PC-3 (cell line): ENCODE measurements around the gene PHLDB1.

Experiments used
- CTCF ChIP-seq: fragments of 300-600 bp; sonication (generic); conservative IDR thresholded peaks from 2 replicates; pipeline ENCODE4 v1.5.1; 2017; ENCODE audit warnings: antibody characterized with exemption, low read depth, mild to moderate bottlenecking, low read length
- EZH2 ChIP-seq: fragments of 300-600 bp; sonication (generic); IDR thresholded peaks from one replicate; pipeline ENCODE4 v1.6.1; 2017; ENCODE audit warnings: antibody characterized with exemption, mild to moderate bottlenecking, low read length; ENCODE audit not compliant: unreplicated experiment
- EZH2phosphoT487 ChIP-seq: fragments of 300-600 bp; sonication (generic); IDR thresholded peaks from 2 replicates; pipeline ENCODE4 v1.6.1; 2018; ENCODE audit warnings: mild to moderate bottlenecking, antibody characterized with exemption, low read length, borderline replicate concordance

- TF ChIP-seq CTCF: no peak
- no peak for TF ChIP-seq EZH2phosphoT487
- no peak for TF ChIP-seq EZH2
Observed at GRCh38 chr11:118689503-118689851, 82.1 kb downstream of the PHLDB1 start.
